ENCODE measurements around the gene PIK3AP1.
"Not testable (repeated sequence)": the region's sequence is repeated elsewhere in the genome, so short reads cannot be mapped to it uniquely, and the experiment has no call there.

PIK3AP1 gene

DNA sequence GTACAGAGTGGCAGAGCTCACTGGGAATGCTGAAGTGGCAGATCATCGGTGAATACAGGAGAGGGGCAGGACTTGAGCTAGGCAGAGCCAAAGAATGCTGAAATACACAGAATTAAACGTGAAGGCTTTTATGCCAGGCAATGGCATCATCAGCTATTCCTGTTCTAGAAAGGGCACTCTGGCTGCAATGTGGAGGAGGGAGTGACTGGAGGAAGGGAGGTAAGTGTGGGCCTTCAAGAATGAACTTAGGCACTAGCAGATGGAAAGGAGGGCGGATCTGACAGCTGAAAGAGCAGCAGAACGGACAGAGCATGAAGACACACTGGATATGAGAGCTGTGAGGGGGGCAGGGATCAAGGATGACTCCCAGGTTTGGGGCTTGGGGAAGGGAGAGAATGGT, 121.5 kb downstream of the PIK3AP1 start:
- no peak for DNase-seq

DNA sequence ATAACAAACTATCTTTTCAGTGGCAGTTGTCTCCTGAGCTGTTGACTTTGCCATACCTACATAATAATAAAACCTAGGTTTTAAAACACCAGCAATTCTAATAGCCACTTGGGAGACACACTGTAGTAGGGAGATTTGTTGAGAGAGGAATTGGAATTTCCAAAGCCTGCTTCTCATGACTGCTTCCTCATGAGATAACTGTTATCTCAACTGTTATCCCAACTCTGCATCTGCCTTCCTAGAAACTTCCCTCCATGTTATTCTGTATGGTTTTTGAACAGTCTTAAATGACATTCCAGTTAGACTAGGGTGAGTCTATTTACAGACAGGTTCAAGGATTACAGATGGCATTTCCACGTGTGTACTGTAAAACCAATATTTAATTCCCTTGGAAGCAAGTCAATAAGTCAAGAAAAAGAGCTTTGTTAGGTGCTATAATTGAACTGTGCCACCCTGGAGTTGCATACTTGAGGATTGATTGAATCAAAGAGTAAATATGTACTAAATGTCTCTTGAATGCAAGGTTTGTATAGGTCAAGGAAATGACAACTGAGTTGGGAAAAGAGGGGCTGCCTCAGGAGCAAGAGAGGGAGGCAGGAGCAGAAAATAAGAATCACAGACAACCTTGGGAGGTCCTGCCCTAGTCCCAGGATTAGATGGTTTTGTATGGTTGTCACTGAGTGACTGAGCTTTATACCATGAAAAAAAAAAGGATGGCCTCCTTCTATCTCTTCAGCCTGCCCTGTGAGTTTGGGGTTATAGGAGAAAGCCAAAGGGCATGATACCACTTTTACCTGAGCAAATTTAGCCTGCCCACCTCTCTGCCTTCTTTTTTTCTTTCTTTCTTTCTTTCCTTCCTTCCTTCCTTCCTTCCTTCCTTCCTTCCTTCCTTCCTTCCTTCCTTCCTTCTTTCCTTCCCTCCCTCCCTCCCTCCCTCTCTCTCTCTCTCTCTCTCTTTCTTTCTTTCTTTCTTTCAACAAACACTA, 123.6 kb downstream of the PIK3AP1 start:
- no peak for DNase-seq

DNA sequence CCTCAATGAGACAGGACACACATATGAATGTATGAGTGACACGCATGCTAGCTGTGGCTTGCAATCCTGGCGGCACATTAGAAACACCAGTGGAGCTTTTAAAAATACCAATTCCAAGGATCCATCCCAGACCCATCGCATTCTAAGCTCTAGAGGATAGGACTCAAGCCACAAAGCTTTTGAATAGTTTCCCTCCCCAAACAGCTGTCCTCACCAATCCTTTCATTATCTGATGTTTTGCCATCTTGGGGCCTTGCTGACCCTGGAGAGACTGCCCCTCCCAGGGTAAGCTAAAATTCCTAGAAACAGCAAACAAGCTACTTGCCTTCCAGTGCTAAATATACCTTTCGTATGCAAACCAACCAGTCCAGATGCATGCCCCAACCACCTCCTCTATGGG, 124.6 kb downstream of the PIK3AP1 start:
- DNase-seq, result no peak

DNA sequence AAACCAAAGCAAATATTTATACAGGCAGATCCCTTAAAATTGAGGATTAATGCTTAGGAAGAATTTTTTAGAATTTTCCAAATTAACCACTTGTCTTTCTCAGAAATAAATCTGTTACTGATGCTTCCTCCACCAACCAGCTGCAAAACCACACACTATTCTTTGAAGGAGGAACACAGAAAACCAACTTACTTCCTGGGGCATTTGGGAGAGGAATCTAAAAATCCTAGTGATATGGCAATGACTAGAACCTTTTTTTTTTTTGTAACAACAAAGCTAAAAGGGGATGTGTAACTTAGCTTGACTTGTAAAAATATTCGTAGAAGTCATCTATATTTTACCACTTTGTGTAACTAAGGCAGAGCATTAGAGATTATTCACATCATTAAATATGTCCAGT, 128.4 kb downstream of the PIK3AP1 start:
- DNase-seq, result no peak

DNA sequence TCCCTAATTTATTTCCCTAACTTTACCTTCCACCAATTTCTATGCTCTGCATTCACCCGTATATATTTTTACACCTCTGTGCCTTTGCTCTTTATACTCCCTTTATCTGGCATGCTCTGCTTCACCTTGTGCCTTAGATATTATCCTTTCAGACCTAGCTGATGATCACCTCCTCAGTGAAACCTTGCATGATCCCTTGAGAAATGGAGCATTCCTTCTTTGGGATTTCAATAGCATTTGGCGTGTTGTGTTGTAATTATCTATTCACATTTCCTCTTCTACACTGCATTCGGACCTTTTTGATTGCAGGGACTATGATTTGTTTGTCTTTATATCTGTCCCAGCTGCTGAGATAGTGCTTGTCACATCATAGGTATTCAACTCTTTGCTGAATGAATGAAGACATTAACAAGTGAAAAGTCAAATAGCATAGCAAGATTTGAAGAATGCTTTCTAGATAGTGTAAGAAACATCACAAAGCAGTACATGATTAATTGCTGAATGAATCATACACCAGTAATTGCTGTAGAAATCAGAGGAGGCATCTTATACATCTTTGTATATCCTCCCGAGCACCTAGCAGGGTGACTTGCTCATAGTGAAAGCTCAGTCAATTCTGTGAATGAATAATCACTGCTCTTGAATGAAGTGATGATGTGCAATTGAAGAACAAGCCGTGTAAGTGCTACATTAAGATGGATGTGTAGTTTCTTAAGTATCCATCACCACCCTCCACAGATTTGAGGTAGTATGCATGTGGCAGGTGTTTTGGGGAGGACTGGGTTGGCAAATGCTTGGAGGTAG, 131.5 kb downstream of the PIK3AP1 start:
- no peak for DNase-seq

DNA sequence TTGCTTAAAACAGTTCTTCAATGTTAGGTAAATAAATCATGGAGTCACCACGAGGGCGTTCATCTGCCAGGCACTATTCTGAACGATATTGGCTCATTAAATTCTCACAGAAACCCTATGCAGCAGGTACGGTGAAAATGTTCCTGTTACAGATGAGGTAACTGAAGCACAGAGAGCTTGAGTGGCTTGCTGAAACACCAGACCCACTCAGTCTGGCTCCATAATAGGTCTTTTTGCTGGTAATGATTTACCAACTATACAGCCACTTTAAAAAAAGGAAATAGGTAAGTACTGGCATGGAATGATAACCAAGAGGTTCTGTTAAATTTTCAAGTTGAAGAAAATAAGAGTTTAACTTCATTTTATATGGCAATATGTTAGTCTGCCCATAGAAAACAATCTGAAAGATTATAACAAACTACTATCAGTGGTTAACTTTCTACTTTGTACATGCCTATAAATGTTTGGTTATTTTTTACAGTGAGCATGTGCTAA, 132.2 kb downstream of the PIK3AP1 start:
- DNase-seq, result peak; percentile 33

- DNase-seq, result peak; percentile 73
Measured at GRCh38 chr10:96587264-96588059, 132.9 kb downstream of the PIK3AP1 start.

- peak; percentile 90 for DNase-seq
Measured at GRCh38 chr10:96586419-96587263, 133.7 kb downstream of the PIK3AP1 start, which contains the start of gene TM9SF3. TM9SF3 (minus strand) TSS chr10:96587012; CDS start chr10:96586835, 177 bp downstream.

- DNase-seq, result no peak
Measured at GRCh38 chr10:96585736-96586418, 134.4 kb downstream of the PIK3AP1 start.

DNA sequence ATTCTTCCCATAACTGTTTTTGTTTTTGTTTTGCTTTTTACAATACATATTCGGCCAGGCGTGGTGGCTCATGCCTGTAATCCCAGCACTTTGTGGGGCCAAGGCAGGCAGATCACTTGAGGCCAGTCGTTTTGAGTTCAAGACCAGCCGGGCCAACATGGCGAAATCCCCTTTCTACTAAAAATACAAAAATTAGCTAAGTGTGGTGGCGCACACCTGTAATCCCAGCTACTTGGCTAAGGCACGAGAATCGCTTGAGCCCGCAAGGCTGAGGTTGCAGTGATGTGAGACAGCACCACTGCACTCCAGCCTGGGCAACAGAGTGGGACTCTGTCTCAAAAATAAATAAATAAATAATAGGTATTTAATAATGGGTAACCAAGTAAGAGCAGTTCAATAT, 135.8 kb downstream of the PIK3AP1 start:
- DNase-seq, result no peak

GRCh38 chr10:96584035-96584434, 136.3 kb downstream of the PIK3AP1 start:
- no peak for DNase-seq

- DNase-seq, result no peak
Measured at GRCh38 chr10:96579133-96579532, 141.2 kb downstream of the PIK3AP1 start.

DNA sequence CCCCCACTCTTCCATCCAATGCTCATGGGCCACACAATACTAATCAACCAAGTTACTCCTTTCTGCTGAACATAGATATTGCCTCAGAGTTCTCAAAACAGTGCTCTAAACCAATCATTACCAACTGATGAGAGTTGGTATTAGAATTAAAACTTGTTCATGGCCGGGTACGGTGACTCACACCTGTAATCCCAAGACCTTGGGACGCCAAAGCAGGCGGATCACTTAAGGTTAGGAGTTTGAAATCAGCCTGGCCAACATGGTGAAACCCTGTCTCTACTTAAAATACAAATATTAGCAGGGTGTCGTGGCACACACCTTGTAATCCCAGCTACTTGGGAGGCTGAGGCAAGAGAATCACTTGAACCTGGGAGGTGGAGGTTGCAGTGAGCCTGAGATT, 141.7 kb downstream of the PIK3AP1 start:
- DNase-seq, result no peak

- no peak for DNase-seq
Measured at GRCh38 chr10:96578022-96578421, 142.3 kb downstream of the PIK3AP1 start.

- no peak for DNase-seq
Measured at GRCh38 chr10:96577069-96577468, 143.2 kb downstream of the PIK3AP1 start.

DNA sequence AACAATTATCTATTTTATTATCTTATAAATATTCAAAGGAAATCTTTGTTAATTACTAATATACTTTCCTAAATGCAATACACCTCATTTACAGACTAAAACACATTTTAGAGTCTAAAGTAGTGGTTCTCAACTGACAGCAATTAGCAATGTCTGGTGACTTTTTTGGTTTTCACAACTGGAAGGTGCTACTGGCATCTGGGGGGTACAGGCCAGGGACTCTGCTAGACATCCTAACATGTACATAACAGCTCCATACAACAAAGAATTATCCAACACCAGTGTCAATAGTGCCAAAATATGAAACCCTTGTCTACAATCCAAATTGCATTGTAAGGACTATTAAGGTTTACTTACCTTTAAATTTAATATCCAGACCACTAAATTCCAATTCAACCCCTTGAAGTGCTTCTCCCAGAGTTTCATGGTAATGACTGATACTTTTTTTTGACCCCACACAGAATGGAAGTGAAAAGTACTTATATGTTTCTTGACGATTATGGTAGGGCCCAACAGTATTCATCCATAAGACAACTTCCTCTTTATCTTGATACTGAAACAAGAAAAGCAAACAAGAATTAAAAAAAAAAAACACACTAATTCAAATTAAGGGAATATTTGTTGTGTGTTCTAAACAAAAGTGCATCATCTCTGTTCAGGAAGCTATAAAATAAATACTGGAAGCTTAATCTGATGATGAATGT, 143.9 kb downstream of the PIK3AP1 start:
- DNase-seq, result no peak

DNA sequence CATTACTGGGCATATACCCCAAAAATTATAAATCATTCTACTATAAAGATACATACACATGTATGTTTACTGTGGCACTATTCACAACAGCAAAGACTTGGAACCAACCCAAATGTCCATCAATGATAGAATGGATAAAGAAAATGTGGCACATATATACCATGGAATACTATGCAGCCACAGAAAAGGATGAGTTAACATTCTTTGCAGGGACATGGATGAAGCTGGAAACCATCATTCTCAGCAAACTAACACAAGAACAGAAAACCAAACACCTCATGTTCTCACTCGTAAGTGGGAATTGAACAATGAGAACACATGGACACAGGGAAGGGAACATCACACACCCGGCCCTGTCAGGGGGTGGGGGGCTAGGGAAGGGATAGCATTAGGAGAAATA, 145.8 kb downstream of the PIK3AP1 start:
- DNase-seq, result not testable (repeated sequence)

DNA sequence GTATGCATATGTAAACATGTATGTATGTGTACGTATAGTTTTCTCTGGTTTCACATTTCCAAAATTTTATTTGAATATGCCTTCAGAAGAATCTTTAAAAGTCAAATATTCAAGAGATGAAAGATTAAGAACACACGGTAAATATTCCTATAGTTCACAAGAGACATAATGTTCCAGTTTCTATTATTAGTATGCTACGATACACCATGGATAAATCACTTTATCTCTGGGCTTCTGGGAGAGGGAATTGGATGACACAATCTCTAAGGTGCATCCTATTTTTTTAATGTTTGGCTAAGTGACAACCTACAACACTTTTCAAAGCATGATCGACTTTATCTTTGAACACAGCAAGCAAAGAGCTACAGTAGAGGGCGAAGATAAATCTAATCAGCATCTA, 147.3 kb downstream of the PIK3AP1 start:
- DNase-seq, result no peak

GRCh38 chr10:96570983-96571964, 149.0 kb downstream of the PIK3AP1 start:
- DNase-seq, result no peak
